NCI-H2107 treated with DMSO at 0.1 percent for 48 hours (cell line): ENCODE results near the gene ZNF681.
"Not testable (repeated sequence)": the region's sequence is repeated elsewhere in the genome, so short reads cannot be mapped to it uniquely, and the experiment has no call there.

Experiments used
- DNase-seq: peaks from one replicate; lab custom pipeline; 2025; ENCODE audit not compliant: unreplicated experiment; lab: John Stamatoyannopoulos, UW

The ZNF681 gene

DNA sequence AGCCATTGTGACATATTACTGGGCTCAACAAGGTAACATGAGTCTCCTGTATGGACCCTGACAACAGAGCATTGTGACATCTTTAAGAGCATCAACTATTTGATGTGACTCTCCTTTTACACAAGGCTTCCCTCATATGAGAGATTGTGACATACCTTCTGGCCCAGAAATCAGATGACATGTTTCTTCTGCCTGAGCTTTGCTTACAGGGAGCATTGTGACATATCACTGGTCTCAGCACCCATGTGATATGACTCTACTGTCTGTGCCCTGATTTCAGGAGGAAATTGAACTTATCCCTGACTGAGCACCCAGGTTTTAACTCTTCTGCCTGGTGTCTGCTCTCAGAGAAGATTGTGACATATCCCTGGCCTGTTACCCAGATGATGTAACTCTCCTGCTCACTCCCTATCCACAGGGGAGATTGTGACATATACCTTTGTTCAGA, 15.9 kb upstream of the ZNF681 start:
- no peak for DNase-seq

DNA sequence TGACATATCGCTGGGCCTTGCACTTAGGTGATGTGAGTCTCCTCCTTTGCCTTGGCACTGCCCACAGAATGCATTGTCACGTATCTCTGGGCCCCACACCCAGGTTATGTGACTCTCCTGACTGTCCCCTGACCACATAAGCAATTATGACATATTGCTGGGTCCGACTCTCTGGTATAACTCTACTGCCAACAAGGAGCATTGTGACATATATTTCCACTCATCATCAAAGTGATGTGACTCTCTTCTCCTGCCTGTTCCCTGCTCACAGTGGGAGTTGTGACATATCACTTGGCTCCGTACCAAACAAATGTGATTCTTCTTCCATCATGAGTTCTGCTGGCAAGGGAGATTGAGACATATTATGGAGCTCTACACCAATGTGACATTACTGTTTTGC, 15.4 kb upstream of the ZNF681 start:
- DNase-seq = no peak

- no peak for DNase-seq
Measured at GRCh38 chr19:23772675-23773063, 14.0 kb upstream of the ZNF681 start.

DNA sequence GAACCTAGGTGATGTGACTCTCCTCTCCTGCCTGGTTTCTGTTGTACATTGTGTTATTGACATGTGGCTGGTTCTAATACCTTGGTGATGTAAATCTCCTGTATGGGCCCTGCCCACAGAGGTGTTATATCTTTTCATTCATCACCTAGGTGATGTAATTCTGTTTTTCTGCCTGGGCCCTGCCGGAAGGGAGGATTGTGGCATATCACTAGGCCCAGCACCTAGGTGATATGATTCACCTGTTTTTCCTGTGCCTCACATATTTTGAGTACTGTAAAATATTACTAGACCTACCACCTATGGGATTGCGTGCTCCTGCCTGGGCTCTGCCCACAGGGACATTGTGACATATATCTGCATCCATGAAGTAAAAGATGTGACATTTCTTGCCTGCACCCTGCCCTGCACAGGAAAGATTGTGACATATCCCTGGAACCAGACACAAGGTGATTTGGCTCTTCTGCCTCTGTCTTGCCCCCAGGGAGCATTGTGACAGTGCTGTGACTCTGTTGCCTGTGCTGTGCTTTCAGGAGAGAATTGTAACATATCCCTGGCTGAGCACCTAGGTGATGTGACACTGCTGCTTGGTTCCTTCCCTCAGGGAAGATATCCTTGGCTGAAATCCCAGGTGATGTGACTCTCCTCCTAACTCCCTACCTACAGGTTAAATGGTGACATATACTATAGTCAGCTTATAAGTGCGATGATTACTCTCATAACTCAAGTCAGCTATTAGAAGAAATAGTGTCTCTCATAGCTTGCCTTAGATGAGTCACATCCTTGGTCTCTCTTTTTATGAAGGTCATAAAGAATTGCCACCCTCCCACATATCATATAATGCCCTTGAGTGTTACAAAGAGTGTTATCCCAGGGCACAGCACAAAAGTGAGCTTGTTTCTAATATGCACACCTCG, 13.3 kb upstream of the ZNF681 start:
- DNase-seq = no peak

- no peak for DNase-seq
Measured at GRCh38 chr19:23771316-23771715, 12.6 kb upstream of the ZNF681 start.

GRCh38 chr19:23770672-23771250, 12.1 kb upstream of the ZNF681 start:
- no peak for DNase-seq

DNA sequence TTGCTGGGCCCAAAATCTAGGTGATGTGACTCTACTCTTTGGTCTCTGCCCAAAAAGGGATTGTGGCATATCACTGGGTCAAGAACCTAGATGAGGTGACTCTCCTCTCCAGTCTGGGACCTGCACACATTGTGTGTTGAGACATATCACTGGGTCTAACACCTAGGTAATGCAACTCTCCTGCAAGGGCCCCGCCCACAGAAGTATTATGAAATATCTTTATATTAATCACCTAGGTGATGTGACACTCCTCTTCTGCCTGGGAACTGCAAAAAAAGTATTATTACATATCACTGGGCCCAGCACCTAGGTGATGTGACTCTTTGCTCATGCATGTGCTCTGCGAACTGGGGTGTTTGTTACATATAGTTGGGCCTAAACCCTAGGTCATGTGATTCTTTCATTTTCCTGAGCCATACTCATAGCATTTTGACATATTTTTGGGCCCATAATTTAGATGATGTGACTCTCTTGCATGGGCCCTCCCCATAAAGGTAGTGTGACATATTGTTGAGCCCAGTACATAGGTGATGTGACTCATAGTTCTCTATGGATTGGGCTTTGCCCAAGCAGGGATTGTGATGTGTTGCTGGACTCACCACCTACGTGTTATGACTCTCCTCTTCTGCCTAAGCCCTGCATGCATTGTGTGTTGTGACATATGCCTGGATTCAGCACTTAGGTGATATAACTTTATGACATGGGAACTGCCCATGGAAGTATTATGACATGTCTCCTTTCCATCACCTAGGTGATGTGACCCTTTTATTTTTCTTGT, 11.2 kb upstream of the ZNF681 start:
- DNase-seq = no peak

- no peak for DNase-seq
Measured at GRCh38 chr19:23766951-23767350, 8.3 kb upstream of the ZNF681 start.

GRCh38 chr19:23764781-23765180, 6.1 kb upstream of the ZNF681 start:
- DNase-seq = no peak

DNA sequence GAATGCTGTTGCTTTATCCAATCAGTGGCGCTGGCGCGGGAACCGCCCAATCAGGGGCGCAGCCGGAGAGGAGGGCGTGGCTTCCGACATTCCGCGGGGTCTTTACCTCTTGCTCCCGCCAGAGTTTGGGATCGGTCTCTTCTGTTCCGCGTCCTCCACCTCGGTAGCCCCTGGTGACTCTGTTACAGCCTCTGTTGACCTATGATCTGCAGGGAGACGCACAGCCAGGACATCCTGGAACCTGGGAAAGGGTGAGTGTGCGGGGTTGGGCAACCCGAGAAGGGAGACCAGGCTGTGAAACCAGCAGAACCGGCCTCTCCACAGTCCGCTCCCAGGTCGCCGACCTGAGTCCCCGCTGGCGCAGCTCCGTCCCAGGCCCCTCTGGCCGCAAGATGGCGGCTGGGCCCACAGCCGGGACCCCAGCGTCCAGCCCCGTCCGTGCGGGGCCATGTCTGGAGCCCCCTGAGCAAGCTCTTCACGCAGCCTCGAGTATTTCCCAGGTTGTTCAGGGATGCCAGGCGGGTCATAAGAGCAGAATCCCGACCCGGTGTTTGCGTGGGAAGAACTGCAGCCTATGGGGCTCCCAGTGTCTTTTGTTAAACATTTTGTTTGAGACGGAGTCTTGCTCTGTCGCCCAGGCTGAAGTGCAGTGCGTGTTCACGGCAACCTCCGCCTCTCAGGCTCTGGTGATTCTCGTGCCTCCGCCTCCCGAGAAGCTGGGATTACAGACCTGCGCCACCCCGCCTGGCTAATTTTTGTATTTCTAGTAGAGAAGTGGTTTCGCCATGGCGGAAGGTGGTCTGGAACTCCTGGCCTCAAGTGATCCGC, 4.4 kb upstream of the ZNF681 start:
- no peak for DNase-seq

GRCh38 chr19:23762548-23762883, 3.8 kb upstream of the ZNF681 start:
- DNase-seq = no peak

- DNase-seq = not testable (repeated sequence)
Measured at GRCh38 chr19:23760326-23760725, 1.6 kb upstream of the ZNF681 start.

- not testable (repeated sequence) for DNase-seq
Measured at GRCh38 chr19:23743633-23744232, 15.0 kb downstream of the ZNF681 start.

DNA sequence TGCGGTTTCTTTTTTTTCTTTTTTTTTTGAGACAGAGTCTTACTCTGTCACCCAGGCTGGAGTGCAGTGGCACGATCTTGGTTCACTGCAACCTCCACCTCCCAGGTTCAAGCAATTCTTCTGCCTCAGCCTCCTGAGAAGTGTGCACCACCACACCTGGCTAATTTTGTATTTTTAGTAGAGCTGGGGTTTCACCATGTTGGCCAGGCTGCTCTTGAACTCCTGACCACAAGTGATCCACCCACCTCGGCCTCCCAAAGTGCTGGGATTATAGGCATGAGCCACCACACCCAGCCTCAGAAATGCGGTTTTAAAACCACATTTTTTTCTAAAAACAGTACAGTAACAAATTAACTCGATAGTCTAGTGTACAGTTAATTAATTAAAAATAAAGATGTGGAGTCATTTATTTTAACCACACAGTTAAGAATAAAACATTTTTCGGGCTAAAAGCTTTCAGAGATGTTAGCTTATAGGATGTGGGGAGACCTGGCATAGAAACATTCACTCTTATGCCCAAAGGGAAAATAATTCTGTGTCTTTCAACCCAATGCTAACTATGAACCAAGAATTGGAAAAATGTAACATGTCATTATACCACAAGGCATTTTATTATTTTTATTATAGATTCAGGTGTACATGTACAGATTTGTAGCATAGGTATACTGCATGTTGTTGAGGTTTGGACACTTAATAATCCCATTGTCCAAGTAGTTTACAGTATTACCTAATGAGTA, 27.8 kb downstream of the ZNF681 start:
- not testable (repeated sequence) for DNase-seq

- DNase-seq = not testable (repeated sequence)
Measured at GRCh38 chr19:23724161-23724560, 34.5 kb downstream of the ZNF681 start.

DNA sequence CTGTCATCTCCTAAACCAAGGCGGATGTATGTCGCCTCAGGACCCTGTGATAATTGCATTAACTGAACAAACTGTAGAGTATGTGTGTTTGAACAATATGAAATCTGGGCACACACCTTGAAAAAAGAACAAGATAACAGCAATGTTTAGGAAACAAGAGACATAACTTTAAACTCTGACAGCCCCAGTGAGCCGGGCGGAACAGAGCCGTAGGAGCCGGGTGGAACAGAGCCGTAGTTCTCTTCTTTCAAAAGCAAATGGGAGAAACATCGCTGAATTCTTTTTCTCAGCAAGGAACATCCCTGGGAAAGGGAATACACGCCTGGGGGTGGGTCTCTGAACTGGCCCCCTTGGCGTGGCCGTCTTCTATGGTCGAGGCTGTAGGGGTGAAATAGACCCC, 39.9 kb downstream of the ZNF681 start:
- DNase-seq = no peak

DNA sequence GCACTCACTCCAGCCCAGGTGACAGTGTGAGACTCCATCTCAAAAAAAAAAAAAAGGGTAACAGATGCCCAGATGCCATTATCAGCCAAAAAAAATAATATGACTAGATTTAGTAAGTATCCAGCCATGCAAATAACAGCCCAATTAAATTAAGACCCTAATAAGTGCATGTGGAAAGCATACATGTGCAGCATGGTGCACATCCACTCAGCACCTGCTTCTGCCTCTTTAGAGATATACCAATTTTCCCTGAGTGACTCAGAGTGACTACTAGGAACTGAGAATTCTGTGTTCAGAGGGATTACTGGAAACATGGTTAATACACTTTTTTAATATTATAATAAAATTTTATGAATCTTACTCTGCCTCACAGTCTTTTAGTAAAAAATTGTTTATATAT, 41.9 kb downstream of the ZNF681 start:
- DNase-seq = no peak

DNA sequence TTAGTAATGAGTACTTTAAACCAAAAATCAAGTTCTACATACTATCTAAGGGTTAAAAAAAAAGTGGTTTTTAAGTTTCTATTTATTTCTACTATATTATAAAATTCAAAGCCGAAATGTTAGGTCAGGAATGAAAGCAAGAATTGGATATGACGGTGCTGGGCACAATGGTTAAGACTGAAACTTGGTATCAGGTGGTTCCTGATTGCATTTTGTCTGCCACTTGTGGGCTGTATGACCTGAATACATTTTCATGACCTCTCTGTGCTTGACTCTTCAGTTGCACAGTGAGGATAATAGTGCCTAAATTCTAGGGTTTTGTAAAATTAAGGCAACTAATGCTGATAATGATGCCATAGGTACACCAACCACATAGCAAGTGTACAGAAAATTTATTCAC, 49.3 kb downstream of the ZNF681 start:
- no peak for DNase-seq

DNA sequence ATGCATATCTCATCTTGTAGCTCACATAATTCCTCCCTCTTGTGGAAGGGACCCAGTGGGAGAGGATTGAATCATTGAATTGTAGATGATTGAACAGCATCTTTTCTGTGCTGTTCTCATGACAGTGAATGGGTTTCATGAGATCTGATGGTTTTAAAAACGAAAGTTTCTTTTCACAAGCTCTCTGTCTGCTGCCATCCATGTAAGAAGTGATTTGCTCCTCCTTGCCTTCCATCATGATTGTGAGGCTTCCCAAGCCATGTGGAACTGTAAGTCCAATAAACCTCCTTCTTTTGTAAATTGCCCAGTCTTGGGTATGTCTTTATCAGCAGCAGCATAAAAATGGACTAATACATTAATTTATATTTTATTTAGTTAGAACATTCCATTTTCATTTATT, 52.0 kb downstream of the ZNF681 start:
- no peak for DNase-seq

GRCh38 chr19:23699521-23699860, 59.2 kb downstream of the ZNF681 start:
- no peak for DNase-seq
